ENCODE results near the gene RIN3.

DNA sequence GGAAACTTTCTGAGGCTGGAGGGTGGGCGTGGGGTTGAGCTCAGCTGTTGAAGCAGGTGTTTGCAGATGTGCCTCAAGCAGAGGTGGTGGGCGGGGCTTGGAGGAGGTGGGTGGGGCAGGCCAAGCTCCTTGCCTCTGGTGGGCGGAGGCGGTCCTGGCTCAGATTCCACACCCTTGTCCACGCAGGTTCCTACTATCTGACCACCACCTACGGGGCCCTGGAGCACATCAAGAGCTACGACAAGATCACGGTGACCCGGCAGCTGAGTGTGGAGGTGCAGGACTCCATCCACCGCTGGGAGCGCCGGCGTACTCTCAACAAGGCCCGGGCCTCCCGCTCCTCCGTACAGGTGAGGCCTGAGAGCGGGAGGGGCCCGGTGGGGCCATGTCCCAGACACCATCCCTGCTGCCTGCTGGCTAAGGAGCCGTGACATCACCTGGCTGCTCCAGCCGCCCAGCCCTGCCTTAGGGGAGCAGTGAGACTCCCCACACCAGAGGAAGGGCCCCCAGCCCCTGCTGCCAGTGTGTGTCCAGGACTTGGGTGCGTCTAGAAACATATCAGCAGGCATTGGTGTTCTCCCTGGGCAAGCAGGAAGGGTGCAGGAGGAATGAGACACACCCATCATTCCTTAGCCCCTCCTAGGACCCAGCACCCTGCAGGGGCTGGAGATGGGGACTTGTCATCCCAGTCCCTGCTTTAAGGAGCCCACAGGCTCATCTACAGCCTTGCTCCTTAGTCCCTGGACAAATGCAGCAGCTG lies 171.4 kb downstream of the RIN3 start:
- TF ChIP-seq CTCF (IDR thresholded peaks at IDR 0.05; ENCODE audit: low read depth, low read length, missing input control): no peak
- TF ChIP-seq, protein P1, sequence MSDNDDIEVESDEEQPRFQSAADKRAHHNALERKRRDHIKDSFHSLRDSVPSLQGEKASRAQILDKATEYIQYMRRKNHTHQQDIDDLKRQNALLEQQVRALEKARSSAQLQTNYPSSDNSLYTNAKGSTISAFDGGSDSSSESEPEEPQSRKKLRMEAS (IDR thresholded peaks at IDR 0.05): no peak
- no peak for TF ChIP-seq RAD21 (IDR thresholded peaks at IDR 0.05)
- TF ChIP-seq JUND (IDR thresholded peaks at IDR 0.05): no peak
- no peak for TF ChIP-seq REST (IDR thresholded peaks at IDR 0.05)
- no peak for TF ChIP-seq YY1 (IDR thresholded peaks at IDR 0.05)
- TF ChIP-seq RXRA (IDR thresholded peaks at IDR 0.05): no peak
- no peak for TF ChIP-seq ZBTB33 (IDR thresholded peaks at IDR 0.05)
- no peak for TF ChIP-seq EGR1 (IDR thresholded peaks at IDR 0.05; ENCODE audit: low read depth in 2 of 2)
- TF ChIP-seq, protein P2, sequence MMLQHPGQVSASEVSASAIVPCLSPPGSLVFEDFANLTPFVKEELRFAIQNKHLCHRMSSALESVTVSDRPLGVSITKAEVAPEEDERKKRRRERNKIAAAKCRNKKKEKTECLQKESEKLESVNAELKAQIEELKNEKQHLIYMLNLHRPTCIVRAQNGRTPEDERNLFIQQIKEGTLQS (IDR thresholded peaks at IDR 0.05): no peak
- TF ChIP-seq GABPA (IDR thresholded peaks at IDR 0.05 in 1 of 2, conservative IDR thresholded peaks at IDR 0.05 in 1 of 2): no peak
- TF ChIP-seq TAF1 (conservative IDR thresholded peaks at IDR 0.05): no peak

All from liver (tissue), 3 donors.